Large intestine (tissue), 3 donors: ENCODE measurements around the gene SNX14. TPM values are rescaled to one million over a fixed set of nuclear protein-coding genes. Genes with fewer than 3 reads are reported as not detected.

Experiments used
- DNase-seq, 2 donors: peaks; one replicate each; pipeline versions ENCODE4 v3.0.0 to v3.0.0-alpha.2; 2013
- H3K27ac ChIP-seq: one replicate; pipeline ENCODE4 v1.5.1; 2013; ENCODE audit warnings: low read length
- H3K27me3 ChIP-seq: 2 replicates; pipeline ENCODE4 v1.6.1; 2013; ENCODE audit warnings: low read length; ENCODE audit not compliant: control insufficient read depth, insufficient read depth
- H3K36me3 ChIP-seq: 2 replicates; pipeline ENCODE4 v1.6.1; 2013; ENCODE audit warnings: low read length; ENCODE audit not compliant: control insufficient read depth, insufficient read depth
- H3K4me1 ChIP-seq: one replicate; pipeline ENCODE4 v1.6.1; 2013; ENCODE audit warnings: low read length; ENCODE audit not compliant: control insufficient read depth, insufficient read depth
- H3K4me3 ChIP-seq: one replicate; pipeline ENCODE4 v1.5.1; 2013; ENCODE audit warnings: low read length
- H3K9me3 ChIP-seq: one replicate; pipeline ENCODE4 v1.6.1; 2013; ENCODE audit warnings: mild to moderate bottlenecking, low read depth, low read length, moderate library complexity; ENCODE audit not compliant: control insufficient read depth
- WGBS: methylation state at CpG from one replicate; pipeline ENCODE4 v1.1.5; 2013; ENCODE audit warnings: low lambda C conversion rate; ENCODE audit not compliant: insufficient coverage; 5-methylcytosine and 5-hydroxymethylcytosine counted together
- polyA plus RNA-seq: library from polyadenylated mRNA; unstranded; fragments of 120-200 nt; gene quantifications from one replicate; pipeline ENCODE4 v1.2.1, GENCODE V29; 2013

SNX14 gene
- polyA plus RNA-seq, 1 donor, result 96.1 TPM

GRCh38 chr6:85506441-85507093 is 87.1 kb downstream of the SNX14 start:
- no peak overlapping the region for H3K4me3 ChIP-seq
- no CpG with 5 or more reads among the region's 8 CpGs for WGBS
- no peak for DNase-seq

GRCh38 chr6:85498596-85499258 is 94.9 kb downstream of the SNX14 start:
- Histone ChIP-seq H3K27me3 (no peaks in the 10 kb centered on the region), H3K27ac (no peak overlapping the region), H3K4me1 (no peaks in the 10 kb centered on the region), H3K36me3 (peaks cover 3% of the 10 kb centered on the region), H3K9me3 (no peaks in the 10 kb centered on the region), H3K4me3 (no peak overlapping the region)
- DNase-seq, result no peak
- WGBS, result no CpG with 5 or more reads among the region's 2 CpGs

More at GRCh38 chr6:85506441-85507093, 87.1 kb downstream of the SNX14 start:
- Histone ChIP-seq H3K27ac (no peak overlapping the region), H3K27me3 (no peaks in the 10 kb centered on the region), H3K36me3 (peaks cover 11% of the 10 kb centered on the region), H3K4me1 (no peaks in the 10 kb centered on the region), H3K9me3 (no peaks in the 10 kb centered on the region)

- WGBS, result no CpG with 5 or more reads among the region's 5 CpGs
- no peaks in the 10 kb centered on the region for H3K27me3 ChIP-seq
These were observed 96.8 kb downstream of the SNX14 start for GRCh38 chr6:85496856-85497255.

GRCh38 chr6:85496009-85496579 is 97.6 kb downstream of the SNX14 start:
- H3K4me3 ChIP-seq, result no peak overlapping the region
- no peak for DNase-seq
- H3K9me3 ChIP-seq, result no peaks in the 10 kb centered on the region
- no peak overlapping the region for H3K27ac ChIP-seq
- no peaks in the 10 kb centered on the region for H3K27me3 ChIP-seq
- no peaks in the 10 kb centered on the region for H3K36me3 ChIP-seq
- WGBS, result no CpG with 5 or more reads among the region's 8 CpGs
- no peaks in the 10 kb centered on the region for H3K4me1 ChIP-seq

More at GRCh38 chr6:85496856-85497255, 96.8 kb downstream of the SNX14 start:
- no peak for DNase-seq
- Histone ChIP-seq H3K36me3 (no peaks in the 10 kb centered on the region), H3K9me3 (no peaks in the 10 kb centered on the region), H3K4me3 (no peak overlapping the region), H3K4me1 (no peaks in the 10 kb centered on the region), H3K27ac (no peak overlapping the region)

GRCh38 chr6:85494547-85495536 is 98.8 kb downstream of the SNX14 start:
- Histone ChIP-seq H3K36me3 (no peaks in the 10 kb centered on the region), H3K4me1 (no peaks in the 10 kb centered on the region), H3K4me3 (no peak overlapping the region), H3K27ac (peak overlapping the region; percentile 21), H3K27me3 (no peaks in the 10 kb centered on the region), H3K9me3 (no peaks in the 10 kb centered on the region)
- WGBS, result 60% methylated on average over 2 of the region's 5 CpGs
- DNase-seq, result peak; percentile 30 to 57

GRCh38 chr6:85493389-85493788 is 100.3 kb downstream of the SNX14 start:
- Histone ChIP-seq H3K27ac (no peak overlapping the region), H3K27me3 (no peaks in the 10 kb centered on the region), H3K4me3 (no peak overlapping the region), H3K36me3 (no peaks in the 10 kb centered on the region), H3K9me3 (no peaks in the 10 kb centered on the region), H3K4me1 (no peaks in the 10 kb centered on the region)
- no peak for DNase-seq
- WGBS, result no CpG with 5 or more reads among the region's 1 CpG

- Histone ChIP-seq H3K36me3 (no peaks in the 10 kb centered on the region), H3K27ac (no peak overlapping the region), H3K9me3 (no peaks in the 10 kb centered on the region), H3K4me1 (no peaks in the 10 kb centered on the region), H3K4me3 (no peak overlapping the region), H3K27me3 (no peaks in the 10 kb centered on the region)
- no peak for DNase-seq
- 67% methylated on average over 1 of the region's 6 CpGs for WGBS
These were observed 103.0 kb downstream of the SNX14 start for GRCh38 chr6:85490516-85491248.

- Histone ChIP-seq H3K4me1 (no peaks in the 10 kb centered on the region), H3K9me3 (no peaks in the 10 kb centered on the region), H3K36me3 (no peaks in the 10 kb centered on the region), H3K27me3 (no peaks in the 10 kb centered on the region), H3K27ac (no peak overlapping the region), H3K4me3 (no peak overlapping the region)
- no peak for DNase-seq
- WGBS, result no CpG with 5 or more reads among the region's 5 CpGs
These were observed 108.7 kb downstream of the SNX14 start for GRCh38 chr6:85484948-85485347.

GRCh38 chr6:85483846-85484245 is 109.8 kb downstream of the SNX14 start:
- H3K36me3 ChIP-seq, result no peaks in the 10 kb centered on the region
- WGBS, result 92% methylated on average over 2 of the region's 4 CpGs
- H3K4me1 ChIP-seq, result no peaks in the 10 kb centered on the region
- H3K27me3 ChIP-seq, result no peaks in the 10 kb centered on the region
- no peak for DNase-seq
- H3K4me3 ChIP-seq, result no peak overlapping the region
- no peak overlapping the region for H3K27ac ChIP-seq
- H3K9me3 ChIP-seq, result no peaks in the 10 kb centered on the region
